ACC112 (cell line): ENCODE results near the gene OR51B4.
"Not testable (repeated sequence)": the region's sequence is repeated elsewhere in the genome, so short reads cannot be mapped to it uniquely, and the experiment has no call there.

Experiments
- H2AFZ ChIP-seq: fragments of 200-600 bp; sonication (generic); one replicate; pipeline ENCODE4 v1.6.0; 2017; ENCODE audit warnings: antibody characterized with exemption, low read length; ENCODE audit not compliant: unreplicated experiment
- H3K27ac ChIP-seq: fragments of 200-600 bp; sonication (generic); 2 replicates; pipeline ENCODE4 v1.5.1; 2014; ENCODE audit warnings: low read depth, mild to moderate bottlenecking, antibody characterized with exemption, low read length, moderate library complexity
- H3K27me3 ChIP-seq: fragments of 200-600 bp; sonication (generic); 2 replicates; pipeline ENCODE4 v1.6.1; 2014; ENCODE audit warnings: mild to moderate bottlenecking, antibody characterized with exemption, low read length, moderate library complexity, mixed read lengths; ENCODE audit not compliant: insufficient read depth
- H3K36me3 ChIP-seq: fragments of 200-600 bp; sonication (generic); 2 replicates; pipeline ENCODE4 v1.6.1; 2016; ENCODE audit warnings: mild to moderate bottlenecking, antibody characterized with exemption, low read length, moderate library complexity, mixed read lengths; ENCODE audit not compliant: insufficient read depth
- H3K4me1 ChIP-seq: fragments of 200-600 bp; sonication (generic); one replicate; pipeline ENCODE4 v1.6.1; 2016; ENCODE audit warnings: low read length, mixed read lengths; ENCODE audit not compliant: insufficient read depth, unreplicated experiment, control insufficient read depth
- H3K4me3 ChIP-seq: fragments of 200-600 bp; sonication (generic); 2 replicates; pipeline ENCODE4 v1.5.1; 2014; ENCODE audit warnings: mild to moderate bottlenecking, low read depth, low read length
- H3K79me2 ChIP-seq: fragments of 200-600 bp; sonication (generic); one replicate; pipeline ENCODE4 v1.6.0; 2016; ENCODE audit warnings: low read length; ENCODE audit not compliant: control insufficient read depth, unreplicated experiment, insufficient read depth

OR51B4 gene

DNA sequence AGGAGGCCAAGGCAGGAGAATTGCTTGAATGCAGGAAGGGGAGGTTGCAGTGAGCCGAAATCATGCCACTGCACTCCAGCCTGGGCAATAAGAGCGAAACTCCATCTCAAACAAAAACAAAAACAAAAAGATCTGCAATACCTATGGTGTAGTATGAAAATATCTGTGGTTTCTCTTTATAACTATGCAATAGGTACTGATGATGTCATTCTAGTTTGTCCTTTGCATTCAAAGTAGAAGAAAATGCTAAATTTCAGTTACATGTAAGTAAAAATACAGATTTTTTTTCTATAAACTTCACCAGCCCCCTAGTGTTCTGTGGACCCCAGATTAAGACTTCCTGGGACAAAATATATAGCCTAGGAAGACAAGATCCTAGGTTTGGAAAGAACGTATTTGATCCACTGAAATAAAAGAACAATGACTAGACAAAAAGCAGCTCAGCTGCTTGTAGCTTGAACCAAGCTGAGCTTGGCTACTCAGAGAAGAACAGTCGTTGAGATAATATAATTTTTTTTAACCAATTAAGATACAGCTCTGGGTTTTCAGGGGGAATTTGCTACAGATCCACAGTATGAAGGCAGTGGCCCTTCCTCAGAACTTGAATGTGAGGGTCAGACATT lies 29.2 kb downstream of the OR51B4 start:
- H2AFZ ChIP-seq = no peak overlapping the region
- no peaks in the 10 kb centered on the region for H3K79me2 ChIP-seq
- H3K27ac ChIP-seq = no peak overlapping the region
- no peaks in the 10 kb centered on the region for H3K36me3 ChIP-seq
- H3K27me3 ChIP-seq = no peaks in the 10 kb centered on the region
- no peaks in the 10 kb centered on the region for H3K4me1 ChIP-seq
- H3K4me3 ChIP-seq = no peak overlapping the region

DNA sequence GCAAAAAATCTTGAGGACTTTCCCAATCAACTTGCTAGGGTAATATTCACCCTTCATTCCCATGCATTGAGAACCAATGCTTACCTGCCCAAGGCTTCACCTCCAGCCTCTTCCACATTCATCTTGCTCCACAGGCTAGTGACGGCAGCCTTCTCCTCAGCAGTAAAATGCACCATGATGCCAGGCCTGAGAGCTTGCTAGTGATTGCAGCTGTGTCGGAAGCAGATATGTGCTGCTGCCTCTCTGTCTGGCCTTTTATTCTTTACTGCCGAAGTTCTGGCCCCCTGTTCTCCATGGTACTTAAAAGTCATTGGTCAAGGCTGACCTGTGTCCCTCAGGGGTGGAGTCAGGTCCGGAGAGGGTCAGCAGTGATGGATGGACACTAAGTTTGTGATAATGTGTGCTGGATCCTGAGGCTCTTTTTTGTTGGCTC lies 32.0 kb downstream of the OR51B4 start, which contains the start of gene HBE1:
Gene HBE1 (minus strand): TSS at position 231 of the 433 bp plus-strand sequence. CDS start 55 bp downstream, at position 176.
- H3K27me3 ChIP-seq = no peaks in the 10 kb centered on the region
- H3K36me3 ChIP-seq = no peaks in the 10 kb centered on the region
- H3K4me1 ChIP-seq = no peaks in the 10 kb centered on the region
- no peak within 1 kb of the TSS for H3K27ac ChIP-seq
- no peaks in the 10 kb centered on the region for H3K79me2 ChIP-seq
- H3K4me3 ChIP-seq = no peak within 1 kb of the TSS
- H2AFZ ChIP-seq = no peak within 1 kb of the TSS

GRCh38 chr11:5267033-5267563 lies 34.6 kb downstream of the OR51B4 start:
- no peaks in the 10 kb centered on the region for H3K4me1 ChIP-seq

GRCh38 chr11:5266609-5267008 lies 35.1 kb downstream of the OR51B4 start:
- no peaks in the 10 kb centered on the region for H3K27me3 ChIP-seq
- no peak overlapping the region for H3K27ac ChIP-seq
- no peak overlapping the region for H2AFZ ChIP-seq
- H3K4me3 ChIP-seq = no peak overlapping the region
- no peaks in the 10 kb centered on the region for H3K79me2 ChIP-seq
- no peaks in the 10 kb centered on the region for H3K4me1 ChIP-seq
- no peaks in the 10 kb centered on the region for H3K36me3 ChIP-seq

More at GRCh38 chr11:5267033-5267563, 34.6 kb downstream of the OR51B4 start:
- Histone ChIP-seq H2AFZ (no peak overlapping the region), H3K36me3 (no peaks in the 10 kb centered on the region), H3K27ac (no peak overlapping the region), H3K27me3 (no peaks in the 10 kb centered on the region), H3K79me2 (no peaks in the 10 kb centered on the region), H3K4me3 (no peak overlapping the region)

DNA sequence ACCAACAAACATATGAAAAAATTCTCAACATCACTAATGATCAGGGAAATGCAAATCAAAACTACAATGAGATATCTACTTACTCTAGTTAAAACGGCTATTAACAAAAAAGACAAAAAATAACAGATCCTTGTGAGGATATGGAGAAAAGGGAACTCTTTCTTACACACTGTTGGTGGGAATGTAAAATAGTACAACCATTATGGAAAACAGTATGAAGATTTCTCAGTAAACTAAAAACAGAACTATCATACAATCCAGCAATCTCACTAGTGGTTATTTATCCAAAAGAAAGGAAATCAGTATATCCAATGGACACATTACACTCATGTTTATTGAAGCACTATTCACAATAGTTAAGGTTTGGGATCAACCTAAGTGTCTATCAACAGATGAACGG lies 35.9 kb downstream of the OR51B4 start:
- Histone ChIP-seq H3K79me2 (no peaks in the 10 kb centered on the region), H2AFZ (no peak overlapping the region), H3K4me1 (no peaks in the 10 kb centered on the region), H3K36me3 (no peaks in the 10 kb centered on the region), H3K27me3 (no peaks in the 10 kb centered on the region), H3K27ac (no peak overlapping the region), H3K4me3 (no peak overlapping the region)

DNA sequence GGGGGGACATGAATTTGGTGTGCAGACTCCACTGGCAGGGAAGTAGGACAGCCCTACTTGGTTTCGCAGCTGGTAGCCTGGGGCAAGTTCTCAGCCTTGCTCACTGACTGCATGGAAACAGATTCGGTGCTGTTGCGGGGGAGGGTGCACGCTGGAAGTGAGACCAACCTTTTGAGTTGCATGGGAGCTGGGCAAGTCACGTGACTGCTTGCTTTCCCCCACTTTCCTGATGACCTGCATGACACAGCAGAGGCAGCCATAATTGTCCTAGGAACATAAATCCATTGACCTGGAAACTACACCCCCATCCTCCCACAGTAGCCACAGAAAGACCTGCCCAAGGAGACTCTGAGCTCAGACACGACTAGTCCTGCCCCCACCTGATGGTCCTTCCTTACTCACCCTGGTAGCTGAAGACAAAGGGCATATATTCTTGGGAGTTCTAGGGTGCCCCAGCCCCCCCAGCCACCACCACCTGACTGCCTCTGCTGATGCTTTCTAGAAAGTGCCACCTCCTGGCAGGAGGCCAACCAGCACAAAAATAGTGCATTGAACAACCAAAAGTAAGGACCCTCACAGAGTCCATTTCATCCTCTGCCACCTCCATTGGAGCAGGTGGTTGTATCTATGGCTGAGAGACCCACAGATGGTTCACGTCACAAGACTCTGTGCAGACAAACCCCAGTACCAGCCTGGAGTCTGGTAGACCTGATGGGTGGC lies 43.0 kb downstream of the OR51B4 start:
- Histone ChIP-seq H2AFZ (no peak overlapping the region), H3K36me3 (no peaks in the 10 kb centered on the region), H3K27me3 (no peaks in the 10 kb centered on the region), H3K4me3 (no peak overlapping the region), H3K27ac (no peak overlapping the region), H3K4me1 (no peaks in the 10 kb centered on the region), H3K79me2 (no peaks in the 10 kb centered on the region)

- Histone ChIP-seq H3K4me3 (no peak overlapping the region), H3K36me3 (no peaks in the 10 kb centered on the region), H3K79me2 (no peaks in the 10 kb centered on the region), H3K4me1 (no peaks in the 10 kb centered on the region), H2AFZ (no peak overlapping the region), H3K27me3 (peaks cover 5% of the 10 kb centered on the region; the same call in 1 of the 2 replicates), H3K27ac (no peak overlapping the region)
These were observed 44.5 kb downstream of the OR51B4 start for GRCh38 chr11:5257296-5257695.

- peaks cover 15% of the 10 kb centered on the region for H3K27me3 ChIP-seq
- not testable (repeated sequence) for H3K4me3 ChIP-seq, H3K4me1 ChIP-seq, H3K79me2 ChIP-seq, H3K36me3 ChIP-seq, H3K27ac ChIP-seq, H2AFZ ChIP-seq
These were observed 46.9 kb downstream of the OR51B4 start, which contains the start of gene HBG2 for GRCh38 chr11:5254646-5255413. HBG2 (minus strand) TSS chr11:5254781; CDS start chr11:5254728, 53 bp downstream.

DNA sequence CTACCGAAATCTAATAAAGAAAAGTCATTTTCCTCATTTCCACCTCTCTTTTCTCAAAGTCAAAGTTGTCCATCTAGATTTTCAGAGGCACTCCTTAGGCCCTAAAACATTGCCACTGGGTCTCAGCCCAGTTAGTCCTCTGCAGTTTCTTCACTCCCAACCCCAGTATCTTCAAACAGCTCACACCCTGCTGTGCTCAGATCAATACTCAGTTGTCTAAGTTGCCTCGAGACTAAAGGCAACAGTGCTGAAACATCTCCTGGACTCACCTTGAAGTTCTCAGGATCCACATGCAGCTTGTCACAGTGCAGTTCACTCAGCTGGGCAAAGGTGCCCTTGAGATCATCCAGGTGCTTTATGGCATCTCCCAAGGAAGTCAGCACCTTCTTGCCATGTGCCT lies 47.7 kb downstream of the OR51B4 start:
- H3K79me2 ChIP-seq, H3K36me3 ChIP-seq, H3K4me1 ChIP-seq, H3K4me3 ChIP-seq, H3K27ac ChIP-seq, H2AFZ ChIP-seq: not testable (repeated sequence)
- H3K27me3 ChIP-seq = peaks cover 15% of the 10 kb centered on the region

GRCh38 chr11:5253440-5253839 lies 48.3 kb downstream of the OR51B4 start:
- not testable (repeated sequence) for H3K36me3 ChIP-seq, H2AFZ ChIP-seq, H3K4me1 ChIP-seq, H3K79me2 ChIP-seq, H3K4me3 ChIP-seq, H3K27ac ChIP-seq
- peaks cover 15% of the 10 kb centered on the region for H3K27me3 ChIP-seq
